HCT116 (cell line): ENCODE measurements around the gene PRKCA. TPM values are rescaled to one million over a fixed set of nuclear protein-coding genes. Genes with fewer than 3 reads are reported as not detected.

Experiments
- ATAC-seq: fragments of 200-7000 bp; cut with Tn5 transposase; 2 replicates; pipeline ENCODE4 v1.9.1; 2020; ENCODE audit warnings: mild to moderate bottlenecking, moderate library complexity
- BruUV-seq: library from RNA; stranded (reverse); fragments of 400-500 nt; replicated peaks from 2 replicates; lab custom pipeline; 2021; lab: Mats Ljungman, UMichigan
- CTCF ChIA-PET: fragments of 300-600 bp; sonication (Branson Sonifier 250); formaldehyde crosslinking; loops from one replicate; lab custom pipeline; 2021; ENCODE audit warnings: antibody characterized with exemption; lab: Charles Lee
- POLR2A ChIA-PET: fragments of 300-600, 350-600 bp; sonication (Branson Sonifier 250); formaldehyde crosslinking; loops from one replicate; lab custom pipeline; 2021; ENCODE audit warnings: antibody characterized with exemption; lab: Charles Lee
- RAD21 ChIA-PET, 2 experiments: fragments of 300-600 bp; sonication (Branson Sonifier 250); formaldehyde crosslinking; loops; one replicate each; lab custom pipeline; 2023; ENCODE audit warnings: low total read pairs in 2 of 2; ENCODE audit not compliant: uncharacterized antibody in 2 of 2, unreplicated experiment in 2 of 2, low non-redundant PET in 1 of 2; lab: Charles Lee
- DNase-seq: peaks from one replicate; pipeline ENCODE4 v3.0.0-alpha.2; 2010; ENCODE audit warnings: low read depth, low spot score
- H2AFZ ChIP-seq: fragments of 200-600 bp; shearing (Covaris generic), sonication (generic); 2 replicates; pipeline ENCODE4 v1.6.1; 2017; ENCODE audit warnings: low read depth, mixed run types, mixed read lengths, antibody characterized with exemption, low read length; ENCODE audit not compliant: poor library complexity, severe bottlenecking
- H3K27ac ChIP-seq: 2 replicates; pipeline ENCODE4 v1.5.1; 2012; ENCODE audit warnings: low read depth, low read length
- H3K27me3 ChIP-seq: fragments of 200-600 bp; sonication (generic); 2 replicates; pipeline ENCODE4 v1.6.1; 2016; ENCODE audit warnings: mixed run types, low read length, mixed read lengths; ENCODE audit not compliant: insufficient read depth
- H3K36me3 ChIP-seq, 2 experiments: fragments of 200-500 bp in 1 of 2; fragments of 200-600 bp in 1 of 2; sonication (Bioruptor generic) in 1 of 2; sonication (generic) in 1 of 2; 2 replicates each; pipeline versions ENCODE4 v1.5.1 to v1.6.1; 2014 to 2016; ENCODE audit warnings: low read length in 2 of 2, inconsistent platforms in 1 of 2, mixed read lengths in 1 of 2, mixed run types in 1 of 2; ENCODE audit not compliant: insufficient read depth in 2 of 2, control insufficient read depth in 1 of 2
- H3K4me1 ChIP-seq, 2 experiments: fragments of 200-600 bp in 1 of 2; sonication (generic) in 1 of 2; 2 replicates each; pipeline versions ENCODE4 v1.5.1 to v1.6.1; 2012 to 2017; ENCODE audit warnings: low read length in 2 of 2, inconsistent platforms in 1 of 2, mild to moderate bottlenecking in 1 of 2, mixed read lengths in 1 of 2, mixed run types in 1 of 2, moderate library complexity in 1 of 2; ENCODE audit not compliant: insufficient read depth in 2 of 2, control insufficient read depth in 1 of 2
- H3K4me2 ChIP-seq: fragments of 200-600 bp; sonication (generic); 2 replicates; pipeline ENCODE4 v1.6.1; 2017; ENCODE audit warnings: mixed run types, low read length, mixed read lengths
- H3K4me3 ChIP-seq, 2 experiments: fragments of 200-600 bp in 1 of 2; sonication (generic) in 1 of 2; replicated peaks in 1 of 2; 2 replicates each; pipeline ENCODE4 v1.5.1; 2011 to 2016; ENCODE audit warnings: low read length in 2 of 2, control low read depth in 1 of 2, low read depth in 1 of 2, mild to moderate bottlenecking in 1 of 2, mixed read lengths in 1 of 2, mixed run types in 1 of 2
- H3K79me2 ChIP-seq: fragments of 200-600 bp; sonication (generic); 2 replicates; pipeline ENCODE4 v1.6.1; 2017; ENCODE audit warnings: mild to moderate bottlenecking, mixed run types, low read length, moderate library complexity, mixed read lengths; ENCODE audit not compliant: insufficient read depth
- H3K9ac ChIP-seq: fragments of 200-600 bp; sonication (generic); 2 replicates; pipeline ENCODE4 v1.6.1; 2016; ENCODE audit warnings: low read length, mixed read lengths
- H3K9me2 ChIP-seq: fragments of 200-600 bp; sonication (generic), shearing (Covaris generic); 2 replicates; pipeline ENCODE4 v1.6.1; 2017; ENCODE audit warnings: mixed run types, mild to moderate bottlenecking, moderate library complexity; ENCODE audit not compliant: insufficient read depth
- H3K9me3 ChIP-seq, 2 experiments: fragments of 200-500 bp in 1 of 2; fragments of 200-600 bp in 1 of 2; sonication (Bioruptor generic) in 1 of 2; sonication (generic) in 1 of 2; 2 replicates each; pipeline ENCODE4 v1.6.1; 2014 to 2017; ENCODE audit warnings: low read length in 2 of 2, mixed read lengths in 2 of 2, inconsistent platforms in 1 of 2, low read depth in 1 of 2, mild to moderate bottlenecking in 1 of 2, mixed run types in 1 of 2, moderate library complexity in 1 of 2; ENCODE audit not compliant: control insufficient read depth in 1 of 2, insufficient read depth in 1 of 2
- H4K20me1 ChIP-seq: fragments of 200-600 bp; sonication (generic), shearing (Covaris generic); 2 replicates; pipeline ENCODE4 v1.6.1; 2017; ENCODE audit warnings: mixed run types, mild to moderate bottlenecking, moderate library complexity; ENCODE audit not compliant: insufficient read depth
- ATF3 ChIP-seq: IDR thresholded peaks from 2 replicates; pipeline ENCODE4 v1.6.1; 2012
- CBX3 ChIP-seq: IDR thresholded peaks from 2 replicates; pipeline ENCODE4 v1.6.1; 2012; ENCODE audit warnings: low read depth
- CTCF ChIP-seq, 3 experiments: fragments of 200-600 bp in 1 of 3; sonication (generic) in 1 of 3; IDR thresholded peaks in 2 of 3; conservative IDR thresholded peaks in 1 of 3; 2 replicates each; pipeline ENCODE4 v1.5.1; 2012 to 2017; ENCODE audit warnings: low read depth in 2 of 3, low read length in 2 of 3, antibody characterized with exemption in 1 of 3, borderline replicate concordance in 1 of 3, control low read depth in 1 of 3, mild to moderate bottlenecking in 1 of 3, mixed read lengths in 1 of 3, mixed run types in 1 of 3, moderate library complexity in 1 of 3; ENCODE audit not compliant: insufficient read depth in 1 of 3
- JUND ChIP-seq: IDR thresholded peaks from 2 replicates; pipeline ENCODE4 v1.6.1; 2012
- POLR2A ChIP-seq: IDR thresholded peaks from 2 replicates; pipeline ENCODE4 v1.7.0; 2011; ENCODE audit warnings: borderline replicate concordance; ENCODE audit not compliant: insufficient read depth, insufficient read length; ENCODE audit errors: extremely low read depth
- POLR2AphosphoS5 ChIP-seq: IDR thresholded peaks from 2 replicates; pipeline ENCODE4 v1.6.1; 2011; ENCODE audit warnings: mild to moderate bottlenecking, low read depth, low read length, moderate library complexity
- REST ChIP-seq: IDR thresholded peaks from 2 replicates; pipeline ENCODE4 v1.6.1; 2012; ENCODE audit warnings: low read depth
- SP1 ChIP-seq: IDR thresholded peaks from 2 replicates; pipeline ENCODE4 v1.6.1; 2012; ENCODE audit warnings: low read depth
- SRF ChIP-seq: IDR thresholded peaks from 2 replicates; pipeline ENCODE4 v1.6.1; 2012; ENCODE audit warnings: low read depth
- YY1 ChIP-seq: IDR thresholded peaks from 2 replicates; pipeline ENCODE4 v1.6.1; 2011; ENCODE audit warnings: low read length, low read depth, moderate library complexity, mild to moderate bottlenecking; ENCODE audit not compliant: insufficient replicate concordance; ENCODE audit errors: extremely low read depth
- ZBTB33 ChIP-seq: IDR thresholded peaks from 2 replicates; pipeline ENCODE4 v1.6.1; 2011; ENCODE audit warnings: mild to moderate bottlenecking, low read length, moderate library complexity; ENCODE audit not compliant: insufficient replicate concordance; ENCODE audit errors: extremely low read depth
- ZFX ChIP-seq: fragments of 450-650 bp; IDR thresholded peaks from 2 replicates; pipeline ENCODE4 v1.6.1; 2017
- intact Hi-C: fragments of 100-400 bp; cut with micrococcal nuclease; formaldehyde crosslinking; loops from 2 replicates; pipeline ENCODE4 v1.10.0; 2022
- total RNA-seq: library from RNA; stranded (reverse); gene quantifications from one replicate; pipeline ENCODE4 v1.2.1, GENCODE V29; 2021; ENCODE audit not compliant: unreplicated experiment

The PRKCA gene
- total RNA-seq, 1 experiment from 2014 or later = 18.8 TPM

- ChIA-PET RAD21 (no interaction called here), CTCF (no interaction called here), POLR2A (no interaction called here)
- Histone ChIP-seq H3K79me2 (no peaks in the 10 kb centered on the region), H3K9me3 (no peaks in the 10 kb centered on the region), H3K36me3 (no peaks in the 10 kb centered on the region), H3K4me2 (no peak overlapping the region), H3K27me3 (peaks cover 21% of the 10 kb centered on the region; the same call in 1 of the 2 replicates), H3K9me2 (no peaks in the 10 kb centered on the region), H2AFZ (no peak overlapping the region), H4K20me1 (no peaks in the 10 kb centered on the region), H3K4me3 (no peak overlapping the region), H3K4me1 (no peaks in the 10 kb centered on the region), H3K27ac (no peak overlapping the region), H3K9ac (no peak overlapping the region)
- TF ChIP-seq CBX3 = no peak
- no peak for TF ChIP-seq ZFX
- no peak for TF ChIP-seq SRF
- TF ChIP-seq JUND = no peak
- no peak for TF ChIP-seq POLR2AphosphoS5
- no peak for TF ChIP-seq YY1
- TF ChIP-seq POLR2A = no peak
- no peak for TF ChIP-seq CTCF (IDR thresholded peaks at IDR 0.05 in 2 of 3, conservative IDR thresholded peaks at IDR 0.05 in 1 of 3; ENCODE audit: borderline replicate concordance in 1 of 3, insufficient read depth in 1 of 3, low read depth in 2 of 3, low read length in 2 of 3)
- no peak for TF ChIP-seq SP1
- DNase-seq = no peak
- no TSS peak for BruUV-seq
- intact Hi-C loops = no loop called here
- no peak for ATAC-seq
These were observed 530.8 kb downstream of the PRKCA start for GRCh38 chr17:66833201-66833600.

- intact Hi-C loops = no loop called here
- H3K4me1 ChIP-seq = no peaks in the 10 kb centered on the region
- H3K4me2 ChIP-seq = no peak overlapping the region
- H2AFZ ChIP-seq = no peak overlapping the region
- ChIA-PET POLR2A (no interaction called here), RAD21 (no interaction called here), CTCF (no interaction called here)
- H3K27me3 ChIP-seq = peaks cover 17% of the 10 kb centered on the region; the same call in 1 of the 2 replicates
- H3K9me2 ChIP-seq = no peaks in the 10 kb centered on the region
- H3K36me3 ChIP-seq = no peaks in the 10 kb centered on the region
- H3K27ac ChIP-seq = no peak overlapping the region
- no peaks in the 10 kb centered on the region for H3K9me3 ChIP-seq
- no peak overlapping the region for H3K9ac ChIP-seq
- H4K20me1 ChIP-seq = no peaks in the 10 kb centered on the region
- BruUV-seq = no TSS peak
- H3K4me3 ChIP-seq = no peak overlapping the region
- DNase-seq = no peak
- no peaks in the 10 kb centered on the region for H3K79me2 ChIP-seq
- ATAC-seq = no peak
- no peak for TF ChIP-seq YY1
- TF ChIP-seq POLR2AphosphoS5 = no peak
- no peak for TF ChIP-seq ATF3
- TF ChIP-seq ZBTB33 = no peak
- no peak for TF ChIP-seq POLR2A
- TF ChIP-seq REST = no peak
These were observed 532.1 kb downstream of the PRKCA start for GRCh38 chr17:66834426-66834918.
